GM19240 (cell line): Measurements from ENCODE around the gene SYTL3.
"Not testable (repeated sequence)": the region's sequence is repeated elsewhere in the genome, so short reads cannot be mapped to it uniquely, and the experiment has no call there.

Experiments
- DNase-seq: peaks from one replicate; pipeline ENCODE4 v3.0.0; 2011; ENCODE audit warnings: low spot score; ENCODE audit not compliant: insufficient read length

SYTL3 gene

GRCh38 chr6:158640519-158640918 lies 9.3 kb upstream of the SYTL3 start:
- no peak for DNase-seq

GRCh38 chr6:158642097-158642601 lies 7.7 kb upstream of the SYTL3 start:
- DNase-seq, result no peak

GRCh38 chr6:158643836-158644230 lies 6.0 kb upstream of the SYTL3 start:
- no peak for DNase-seq

- DNase-seq, result peak; percentile 58
These were observed 5.4 kb upstream of the SYTL3 start, which contains the start of gene DYNLT1 for GRCh38 chr6:158644231-158645063. Gene DYNLT1 (minus strand): TSS chr6:158644743. CDS start chr6:158644708, 35 bp downstream.

- DNase-seq, result no peak
These were observed 4.5 kb upstream of the SYTL3 start for GRCh38 chr6:158645064-158646022.

GRCh38 chr6:158646023-158646910 lies 3.6 kb upstream of the SYTL3 start:
- no peak for DNase-seq

- DNase-seq, result no peak
These were observed 2.4 kb upstream of the SYTL3 start for GRCh38 chr6:158647501-158647900.

- no peak for DNase-seq
These were observed 1.1 kb upstream of the SYTL3 start for GRCh38 chr6:158648682-158649131.

GRCh38 chr6:158651981-158652737 lies 2.3 kb downstream of the SYTL3 start:
- not testable (repeated sequence) for DNase-seq

- DNase-seq, result no peak
These were observed 3.9 kb downstream of the SYTL3 start for GRCh38 chr6:158653577-158654354.

GRCh38 chr6:158654498-158654897 lies 4.6 kb downstream of the SYTL3 start:
- no peak for DNase-seq

GRCh38 chr6:158654960-158655489 lies 5.2 kb downstream of the SYTL3 start:
- DNase-seq, result no peak

GRCh38 chr6:158655569-158656450 lies 6.0 kb downstream of the SYTL3 start:
- no peak for DNase-seq

GRCh38 chr6:158656986-158657385 lies 7.1 kb downstream of the SYTL3 start:
- not testable (repeated sequence) for DNase-seq

GRCh38 chr6:158660333-158660754 lies 10.5 kb downstream of the SYTL3 start:
- no peak for DNase-seq

- DNase-seq, result no peak
These were observed 11.4 kb downstream of the SYTL3 start for GRCh38 chr6:158661156-158661685.

GRCh38 chr6:158662607-158662953 lies 12.7 kb downstream of the SYTL3 start:
- DNase-seq, result no peak
